CD4-positive, alpha-beta T cell treated with Interleukin-15 for 1 hour (primary cell): Measurements from ENCODE around the gene SRC.
A peak's percentile ranks its signal among the peaks of the same experiment; 100 is the strongest.

Experiments
- DNase-seq: peaks from one replicate; pipeline ENCODE4 v3.0.0-alpha.2; 2020

Gene SRC

DNA sequence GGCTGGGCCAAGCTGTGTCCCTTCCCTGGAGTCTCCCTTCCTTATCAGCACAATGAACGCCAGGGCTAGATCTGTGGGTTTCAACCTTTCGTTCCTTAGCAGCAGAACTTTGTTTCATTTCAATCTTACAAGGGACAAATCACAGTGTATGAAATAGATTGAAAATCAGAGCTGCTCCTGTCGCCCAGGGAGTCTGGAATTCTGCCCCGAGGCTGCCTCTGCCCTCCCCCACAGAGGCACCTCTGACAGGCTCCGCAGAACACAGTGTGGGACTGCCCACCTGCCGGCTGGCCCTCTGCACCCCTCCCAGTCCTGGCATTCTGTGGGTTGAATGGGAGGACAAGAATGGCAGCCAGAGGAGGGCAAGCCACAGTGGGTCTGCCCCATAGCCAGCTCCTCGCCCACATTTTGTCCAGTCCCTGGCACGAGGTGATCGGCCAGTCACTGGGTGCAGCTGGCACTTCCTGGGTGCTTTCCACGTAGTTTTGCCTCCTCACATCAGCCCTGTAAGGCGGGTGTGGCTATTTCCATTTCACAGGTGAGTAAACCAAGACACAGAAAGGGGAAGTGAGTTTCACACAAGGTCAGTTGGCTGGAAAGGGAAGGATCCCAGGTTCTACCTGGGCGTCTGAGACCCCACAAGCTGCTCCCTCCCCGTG lies 30.4 kb upstream of the SRC start:
- DNase-seq: peak; percentile 68

DNA sequence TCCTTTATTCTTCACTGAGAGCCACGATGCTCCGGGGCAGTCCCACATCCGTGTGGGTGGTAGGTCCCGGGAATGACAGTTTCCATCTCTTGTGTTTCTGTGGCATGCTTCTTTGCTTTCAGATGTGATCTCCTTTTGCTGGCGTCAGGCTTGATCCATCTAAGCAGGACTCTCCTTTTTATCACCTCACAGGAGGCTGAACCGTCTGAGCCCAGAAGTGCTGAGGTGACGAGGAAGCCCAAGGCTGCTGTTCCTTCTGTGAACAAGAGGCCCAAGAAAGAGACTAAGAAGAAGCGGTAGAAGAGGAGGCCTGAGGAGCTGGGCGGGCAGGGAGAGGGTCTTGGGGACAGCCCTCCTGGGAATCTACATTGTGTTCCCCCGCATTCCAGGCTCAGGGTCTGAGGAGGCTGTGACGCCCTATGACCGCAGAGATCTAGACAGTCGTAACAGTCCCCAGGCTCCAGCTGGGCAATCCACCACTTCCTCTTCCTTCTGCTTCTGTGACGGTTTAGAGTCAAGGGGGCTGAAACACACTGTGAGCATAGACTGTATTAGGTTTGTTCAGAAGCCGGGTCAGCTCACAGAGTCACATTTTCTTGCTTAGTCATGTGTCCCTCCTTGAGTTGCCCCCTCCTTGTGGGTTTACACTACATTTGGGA lies 29.7 kb upstream of the SRC start:
- peak; percentile 76 for DNase-seq

DNA sequence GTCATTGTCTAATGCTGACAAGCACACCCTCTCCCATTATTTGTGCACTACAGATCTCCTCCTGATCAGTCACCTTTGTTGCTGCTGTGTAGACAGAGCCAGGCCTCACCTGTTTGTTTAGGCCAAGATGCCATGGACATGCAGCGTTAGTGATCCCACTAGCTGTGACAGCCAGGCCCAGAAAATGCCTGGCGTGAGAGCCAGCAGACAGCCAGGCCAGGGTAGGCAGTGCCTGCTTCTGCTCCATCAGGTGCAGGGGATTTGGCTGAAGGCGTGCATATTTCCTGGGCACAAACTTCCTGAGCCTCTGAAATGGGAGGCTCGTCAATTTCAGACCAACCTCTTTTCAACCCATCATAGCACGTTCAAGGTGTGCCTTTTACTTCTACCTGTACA lies 29.2 kb upstream of the SRC start:
- DNase-seq: no peak

DNA sequence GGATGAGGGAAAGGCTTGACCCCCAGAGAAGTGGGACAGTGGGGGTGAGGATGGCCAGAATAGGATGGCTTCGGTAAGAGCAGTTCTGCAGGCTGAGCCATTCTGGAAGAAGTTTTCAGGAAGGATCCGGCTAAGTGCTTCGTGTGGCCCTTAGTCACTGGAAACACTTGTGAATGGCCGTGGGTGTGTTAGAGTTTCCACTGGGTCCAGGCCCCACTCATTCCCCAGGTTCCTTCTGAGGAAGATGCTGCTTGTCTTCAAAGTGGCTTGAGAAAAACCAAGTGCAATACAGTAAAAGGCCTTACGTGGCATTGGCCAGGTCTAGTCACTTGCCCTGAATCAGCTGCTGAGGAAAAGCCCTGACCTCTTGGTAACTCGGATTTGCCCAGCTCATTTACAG lies 28.6 kb upstream of the SRC start:
- no peak for DNase-seq

DNA sequence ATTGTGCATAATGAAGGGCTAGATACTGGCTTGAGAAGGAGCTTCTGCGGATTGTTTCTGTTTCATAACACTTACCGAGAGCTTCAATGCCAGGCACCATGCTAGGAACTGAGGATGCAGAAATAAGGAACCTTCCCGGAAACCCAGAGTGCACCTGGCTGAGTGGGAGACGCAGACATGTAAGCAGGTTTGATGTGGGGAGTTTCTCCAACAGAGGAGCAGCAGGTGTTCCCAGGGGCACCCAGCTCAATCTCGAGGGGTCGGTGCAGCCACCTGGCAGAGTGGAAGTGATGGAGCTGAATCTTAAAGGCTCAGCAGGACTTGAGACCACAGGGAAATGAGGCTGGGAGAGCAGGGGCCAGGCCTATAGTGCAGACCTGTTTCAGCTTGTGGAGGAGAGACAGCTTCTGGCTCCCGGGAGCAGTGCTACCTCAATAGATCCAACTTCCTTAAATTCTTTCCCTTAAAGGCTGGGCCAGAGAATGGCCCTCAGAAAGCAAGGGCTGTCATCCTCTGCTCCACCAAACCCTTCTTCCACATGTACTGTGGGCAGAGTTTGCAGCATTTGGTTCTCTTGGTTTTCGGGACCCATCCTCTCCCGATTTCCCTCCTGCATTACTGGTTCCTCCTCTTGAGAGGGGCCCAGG lies 27.8 kb upstream of the SRC start:
- no peak for DNase-seq

DNA sequence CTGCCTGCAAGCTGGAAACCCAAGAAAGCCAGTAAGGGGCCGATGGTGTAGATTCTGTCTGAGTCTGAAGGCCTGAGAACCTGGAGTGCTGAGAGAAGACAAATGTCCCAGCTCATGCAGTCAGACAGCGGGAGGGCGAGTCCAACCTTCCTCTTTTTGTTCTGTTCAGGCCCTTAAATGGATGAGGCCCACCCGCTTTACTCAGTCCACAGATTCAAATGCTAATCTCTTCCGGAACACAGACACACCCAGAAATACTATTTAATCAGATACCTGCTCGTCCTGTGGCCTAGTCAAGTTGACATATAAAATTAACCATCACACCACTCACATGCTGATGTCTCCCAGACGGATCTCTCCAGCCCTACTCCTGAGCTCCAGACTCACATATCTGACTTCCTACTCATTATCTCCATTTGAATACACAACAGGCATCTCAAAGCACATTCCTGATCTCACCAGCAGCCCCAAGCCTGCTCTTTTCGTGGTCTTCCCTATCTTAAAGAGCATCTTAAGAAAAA lies 26.7 kb upstream of the SRC start:
- no peak for DNase-seq

DNA sequence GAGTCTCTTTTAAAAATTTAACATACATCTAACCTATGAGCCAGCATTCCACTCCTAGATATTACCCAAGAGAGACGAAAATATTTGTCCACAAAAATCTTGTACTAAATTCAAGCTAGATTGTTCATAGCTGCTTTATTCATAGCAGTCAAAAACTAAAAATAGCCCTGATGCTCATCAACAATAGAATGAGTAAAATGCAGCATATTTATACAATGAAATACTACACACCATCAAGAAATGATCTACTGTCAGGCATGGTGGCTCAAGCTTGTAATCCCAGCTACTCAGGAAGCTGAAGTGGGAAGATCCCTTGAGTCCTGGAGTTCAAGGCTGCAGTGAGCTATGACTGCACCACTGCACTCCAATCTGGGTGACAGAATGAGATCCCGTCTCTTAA lies 22.0 kb upstream of the SRC start:
- no peak for DNase-seq

DNA sequence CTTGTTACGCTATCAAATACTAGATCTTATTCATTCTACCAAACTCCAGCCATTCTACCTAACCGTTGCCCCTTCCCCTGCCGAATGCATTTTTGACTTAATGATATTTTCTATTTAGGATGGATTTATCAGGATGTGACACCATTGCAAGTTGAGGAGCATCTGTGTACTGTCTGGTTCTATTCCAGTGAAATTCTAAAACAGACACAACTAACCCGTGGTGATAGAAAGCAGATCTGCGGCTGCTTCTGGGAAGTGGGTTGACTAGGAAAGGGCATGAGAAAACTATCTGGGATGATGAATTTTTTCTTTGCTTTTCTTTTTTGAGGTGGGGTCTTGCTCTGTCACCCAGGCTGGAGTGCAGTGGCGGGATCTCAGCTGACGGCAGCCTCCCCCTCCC lies 20.7 kb upstream of the SRC start:
- DNase-seq: no peak

DNA sequence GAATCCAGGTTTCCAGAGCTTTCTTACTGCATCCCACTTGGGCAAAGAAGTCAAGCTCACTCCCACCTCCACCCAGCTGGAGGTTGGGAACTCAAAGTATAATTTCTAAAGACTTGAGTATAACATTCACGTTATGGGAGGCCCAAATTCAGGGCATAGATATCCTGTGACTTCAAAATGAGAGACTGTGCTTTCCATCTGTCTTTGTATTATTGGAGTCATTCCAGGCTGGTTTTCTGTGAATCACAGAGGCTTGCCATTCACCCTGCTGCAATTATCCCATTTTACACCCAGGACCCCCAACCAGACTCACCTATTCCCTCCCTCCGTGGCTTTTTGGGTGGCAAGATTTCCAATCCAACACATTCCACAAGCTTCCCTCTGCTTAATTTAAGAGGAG lies 19.3 kb upstream of the SRC start:
- no peak for DNase-seq

DNA sequence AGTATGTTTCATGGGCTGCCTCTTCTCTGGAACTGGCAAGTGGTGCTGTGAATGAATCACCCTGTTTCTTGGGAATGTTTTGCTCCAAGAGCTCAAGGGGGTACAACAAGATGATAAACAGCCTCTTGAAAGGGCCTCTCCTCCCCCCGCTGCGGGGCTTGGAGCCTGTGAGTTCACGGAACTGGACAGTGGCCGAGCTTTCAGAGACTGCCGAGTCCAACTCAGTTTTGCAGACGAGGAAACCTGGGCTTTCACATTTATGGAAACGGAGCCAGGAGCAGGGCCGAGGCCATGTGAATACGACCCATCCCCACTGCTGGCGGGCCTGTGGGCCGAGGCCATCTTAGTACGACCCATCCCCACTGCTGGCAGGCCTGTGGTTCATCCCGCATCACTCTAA lies 18.2 kb upstream of the SRC start:
- DNase-seq: no peak

DNA sequence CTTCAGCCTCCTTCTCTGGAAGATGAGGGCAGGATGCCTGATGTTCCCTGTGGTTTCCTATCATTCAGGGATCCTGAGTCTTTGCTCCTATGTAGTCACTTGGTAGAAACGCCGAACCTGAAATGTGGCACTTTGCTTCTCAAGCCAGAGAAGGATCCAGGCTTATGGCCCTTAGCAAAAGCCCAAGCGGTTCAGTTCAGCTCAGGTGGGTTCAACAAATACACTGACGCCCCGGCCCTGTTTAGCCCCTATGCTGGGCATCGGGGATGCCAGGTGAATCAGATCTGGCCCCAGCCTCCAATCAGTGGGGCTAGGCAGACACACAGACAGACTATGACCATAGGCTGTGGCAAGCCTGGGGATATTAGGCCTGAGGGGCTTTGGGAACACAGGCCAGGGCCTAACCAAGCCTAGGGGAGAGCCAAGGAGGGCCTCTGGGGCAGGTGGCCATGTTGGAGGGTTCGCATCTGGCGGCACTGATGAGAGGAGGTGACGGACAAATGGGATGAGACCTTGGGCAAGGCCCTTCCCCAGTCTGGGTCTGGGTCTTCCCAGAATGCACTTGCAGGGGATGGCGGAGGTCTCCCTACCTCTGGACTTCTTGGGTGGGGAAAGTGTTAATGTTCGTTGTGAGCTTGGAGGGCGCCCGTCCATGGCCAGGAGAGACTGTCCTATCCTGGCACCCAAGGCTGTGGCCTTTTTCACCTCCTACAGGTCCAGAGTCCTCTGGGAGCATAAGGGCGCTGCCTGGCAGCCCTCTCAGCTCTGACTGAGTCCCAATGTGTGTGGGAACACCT lies 17.6 kb upstream of the SRC start:
- DNase-seq: no peak

DNA sequence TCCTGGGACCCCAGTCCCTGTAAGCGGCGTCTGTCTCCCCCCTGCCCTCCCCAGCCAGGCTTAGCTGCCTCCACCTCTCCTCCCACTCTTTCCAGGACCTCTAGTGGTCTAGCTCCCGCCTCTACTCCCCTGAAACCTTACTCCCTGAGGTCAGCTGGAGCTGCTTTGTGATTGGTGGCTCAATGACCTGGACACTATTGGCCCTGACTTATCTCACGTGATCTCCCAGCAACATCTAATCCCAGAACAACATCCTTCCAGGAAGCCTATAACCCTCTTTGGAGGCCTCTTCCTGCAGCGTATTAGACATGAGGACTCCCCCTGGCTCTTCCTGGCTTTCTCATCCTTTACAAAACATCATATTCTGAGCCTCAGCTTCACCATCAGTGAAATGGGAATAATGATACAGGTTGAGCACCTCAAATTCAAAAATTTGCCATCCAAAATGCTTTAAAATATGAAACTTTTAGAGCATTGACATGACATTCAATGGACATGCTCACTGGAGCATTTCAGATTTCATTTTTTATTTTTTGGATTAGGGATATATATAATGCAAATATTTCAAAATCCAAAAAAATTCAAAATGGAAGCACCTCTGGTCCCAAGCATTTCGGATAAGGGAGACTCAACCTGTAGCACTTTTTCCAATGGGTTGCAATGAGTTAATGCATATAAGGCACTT lies 16.3 kb upstream of the SRC start:
- no peak for DNase-seq

DNA sequence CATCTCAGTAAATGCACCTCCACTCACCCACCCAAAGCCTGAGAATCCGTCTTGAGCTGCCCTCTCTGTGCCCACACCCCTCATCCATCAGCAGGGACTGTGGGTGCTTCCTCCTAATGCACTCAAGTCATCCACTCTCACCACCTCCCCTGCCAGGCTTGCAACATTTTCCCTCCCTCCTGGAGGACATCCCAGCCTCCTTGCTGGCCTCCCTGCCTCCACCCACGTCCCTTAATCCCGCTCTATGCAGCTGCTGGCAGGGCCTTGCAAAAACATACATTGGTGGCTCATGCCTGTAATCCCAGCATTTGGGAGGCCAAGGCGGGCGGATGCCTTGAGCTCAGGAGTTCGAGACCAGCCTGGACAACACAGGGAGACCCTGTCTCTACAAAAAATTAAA lies 15.6 kb upstream of the SRC start:
- no peak for DNase-seq

DNA sequence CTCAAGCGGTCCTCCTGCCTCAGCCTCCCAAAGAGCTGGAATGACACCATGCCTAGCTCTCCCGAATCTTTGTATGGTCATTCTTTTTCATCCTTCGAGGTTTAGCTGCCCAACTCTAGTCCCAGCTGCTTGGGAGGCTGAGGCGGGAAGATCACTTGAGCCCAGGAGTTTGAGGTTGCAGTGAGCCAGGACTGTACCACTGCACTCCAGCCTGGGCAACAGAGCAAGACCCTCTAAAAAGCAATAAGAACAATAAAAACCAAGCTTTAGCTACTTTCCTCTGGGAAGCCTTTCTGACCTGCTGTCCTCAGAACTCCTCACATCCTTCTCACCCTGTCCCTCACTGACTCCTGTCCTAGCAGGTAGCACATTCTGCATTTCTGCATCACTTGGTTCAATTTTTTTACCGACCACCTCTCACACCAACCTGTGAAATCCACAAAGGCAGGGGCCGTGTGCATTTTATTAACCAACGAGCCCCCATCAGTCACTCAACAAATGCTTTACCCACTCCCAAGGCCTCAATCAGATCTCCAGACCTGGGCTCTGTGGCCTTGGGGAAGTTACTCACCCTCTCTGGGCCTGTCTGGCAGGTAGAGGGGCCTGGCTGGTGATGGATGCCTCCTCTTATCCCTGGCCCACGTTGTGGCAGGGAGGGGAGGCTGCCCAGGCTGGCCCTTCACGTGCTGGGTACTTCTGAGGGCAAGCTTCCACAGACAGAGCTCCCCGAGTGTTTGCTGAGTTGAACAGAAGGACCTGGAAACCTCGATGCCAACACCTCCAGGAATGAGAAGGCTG lies 14.7 kb upstream of the SRC start:
- no peak for DNase-seq

DNA sequence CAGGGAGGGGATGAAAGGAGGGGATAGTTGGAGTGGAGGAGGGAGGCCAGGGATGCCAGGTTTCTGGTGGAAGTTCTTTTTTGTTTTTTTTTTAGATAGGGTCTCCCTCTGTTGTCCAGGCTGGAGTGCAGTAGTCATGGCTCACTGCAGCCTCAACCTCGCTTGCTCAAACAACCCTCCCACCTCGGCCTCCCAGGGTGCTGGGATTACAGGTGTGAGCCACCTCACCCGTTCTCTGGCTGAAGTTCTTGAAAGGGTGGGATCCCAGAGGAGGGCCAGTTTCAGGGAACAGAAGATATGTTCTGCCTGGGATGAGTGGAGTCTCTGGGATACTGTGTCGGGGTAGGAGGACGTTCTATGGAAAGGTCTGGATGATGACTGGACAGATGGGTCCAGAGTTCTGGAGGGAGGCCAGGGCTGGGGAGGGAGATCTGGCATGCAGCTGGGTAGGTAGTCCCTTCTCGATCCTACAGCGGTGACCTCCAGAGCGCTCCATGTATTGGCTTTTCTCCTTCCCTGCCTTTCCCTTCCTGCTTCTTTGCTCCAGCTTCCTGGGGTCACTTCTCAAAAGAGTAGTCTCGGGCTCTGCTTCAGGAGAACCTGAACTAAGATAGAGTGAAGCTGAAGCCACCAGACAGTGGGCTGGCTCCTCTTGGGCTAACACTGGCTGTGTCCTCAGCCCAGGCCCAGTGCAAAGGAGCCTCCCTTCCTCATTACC lies 12.7 kb upstream of the SRC start:
- DNase-seq: no peak

DNA sequence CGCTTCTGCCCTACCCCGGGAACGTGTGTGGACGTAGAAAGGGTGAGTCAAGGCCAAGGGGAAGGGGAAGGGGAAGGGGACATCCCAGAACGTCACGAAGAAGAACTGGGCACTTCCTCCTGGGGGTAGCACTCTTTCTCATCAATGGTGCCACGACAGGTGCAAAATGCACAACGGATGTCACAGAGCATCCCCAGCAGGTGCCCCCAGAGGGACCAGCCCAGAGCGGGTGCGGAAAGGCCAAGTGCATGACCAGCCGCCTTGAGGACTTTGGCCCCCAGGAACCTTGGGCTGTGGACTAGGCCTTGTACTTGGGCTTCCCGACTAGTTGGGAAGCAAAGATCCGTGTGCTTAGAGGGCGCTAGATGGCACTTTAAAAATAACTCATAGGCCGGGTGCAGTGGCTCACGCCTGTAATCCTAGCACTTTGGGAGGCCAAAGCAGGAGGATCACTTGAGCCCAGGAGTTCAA lies 12.1 kb upstream of the SRC start:
- DNase-seq: peak; percentile 80

DNA sequence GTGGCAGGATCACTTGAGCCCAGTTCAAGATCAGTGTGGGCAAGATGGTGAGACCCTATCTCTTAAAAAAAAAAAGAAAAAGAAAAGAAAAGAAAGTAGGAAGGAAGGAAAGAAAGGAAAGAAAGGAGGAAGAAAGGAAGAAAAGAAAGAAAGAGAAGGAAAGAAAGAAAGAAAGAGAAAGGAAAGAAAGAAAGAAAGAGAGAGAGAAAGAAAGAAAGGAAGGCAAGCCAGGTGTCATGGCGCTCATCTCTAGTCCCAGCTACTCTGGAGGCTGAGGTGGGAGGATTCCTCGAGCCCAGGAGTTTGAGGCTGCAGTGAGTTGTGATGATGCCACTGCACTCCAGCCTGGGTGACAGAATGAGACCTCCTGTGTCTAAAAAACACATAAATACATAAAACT lies 11.5 kb upstream of the SRC start:
- DNase-seq: no peak

DNA sequence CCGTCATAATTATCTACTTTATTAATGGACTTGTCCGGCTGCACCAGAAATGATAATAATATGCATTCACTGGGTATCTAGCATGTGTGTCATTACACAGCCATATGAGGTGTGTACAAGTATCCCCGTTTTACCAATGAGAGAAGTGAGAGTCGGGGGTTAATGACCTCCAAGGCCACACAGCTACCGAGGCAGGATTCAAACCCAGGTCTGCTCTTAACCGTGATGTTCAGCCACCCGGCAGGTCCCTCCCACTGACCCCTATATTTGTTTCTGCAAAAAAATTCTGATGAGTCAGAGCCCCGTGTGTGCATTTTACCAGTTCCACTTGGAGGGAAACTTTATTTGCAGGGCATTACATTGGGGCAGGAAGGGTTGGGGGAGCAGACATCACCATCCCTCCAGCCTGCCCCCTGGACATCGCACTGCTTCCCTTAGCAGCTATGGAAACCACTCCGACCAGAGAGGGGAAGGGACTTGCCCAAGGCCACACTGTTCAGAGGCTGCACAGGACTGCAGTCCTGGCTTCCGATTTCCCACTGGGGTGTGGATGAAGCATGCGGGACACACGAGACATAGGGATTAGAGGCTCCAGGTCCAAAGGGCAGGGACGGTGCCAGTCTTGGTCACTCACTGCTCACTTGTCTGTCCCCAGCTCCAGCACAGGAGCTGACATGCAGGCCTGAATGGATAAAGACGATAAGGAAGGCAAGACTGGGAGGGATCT lies 10.1 kb upstream of the SRC start:
- DNase-seq: peak; percentile 50

DNA sequence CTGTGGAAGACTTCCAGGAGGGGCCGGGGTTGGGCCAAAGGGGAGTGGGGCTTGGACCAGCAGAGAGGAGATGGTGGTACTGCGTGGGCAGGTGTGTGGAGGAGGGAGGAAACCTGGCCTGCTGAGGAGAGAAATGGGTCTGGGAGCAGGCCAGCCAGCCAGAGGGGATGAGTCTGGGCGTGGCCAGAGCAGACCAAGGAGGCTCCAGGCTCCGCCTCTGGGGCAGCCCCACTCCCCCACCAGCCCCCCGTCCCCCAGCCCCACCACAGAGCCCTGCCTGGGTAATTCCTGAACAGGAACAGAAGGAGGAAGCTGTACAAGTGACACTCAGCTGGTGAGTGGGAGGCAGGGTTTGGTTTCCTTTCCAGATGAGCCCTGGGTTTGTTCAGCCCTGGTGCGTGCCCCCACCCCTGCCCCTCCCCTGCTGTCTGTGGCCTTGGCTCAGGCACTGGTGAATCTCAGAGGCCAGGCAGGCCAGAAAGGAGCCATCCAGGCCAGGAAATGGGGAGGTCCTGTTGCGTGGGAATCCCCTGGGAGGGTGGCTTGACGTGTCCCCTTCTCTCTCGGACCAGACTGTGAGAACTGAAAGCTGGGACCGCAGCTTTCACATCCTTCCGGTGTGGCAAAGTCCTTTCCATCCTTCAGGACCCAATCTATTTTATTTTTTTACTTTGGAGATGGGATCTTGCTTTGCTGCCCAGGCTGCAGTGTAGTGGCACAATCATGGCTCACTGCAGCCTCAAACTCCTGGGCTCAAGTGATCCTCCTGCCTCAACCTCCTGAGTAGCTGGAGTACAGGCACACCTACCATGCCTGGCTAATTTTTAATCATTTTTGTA lies 9.4 kb upstream of the SRC start:
- peak; percentile 86 for DNase-seq
